DMS114 treated with DMSO at 0.1 percent for 48 hours (cell line): ENCODE data around the gene SOX4.

Experiments
- DNase-seq: peaks from one replicate; lab custom pipeline; 2025; ENCODE audit not compliant: unreplicated experiment; lab: John Stamatoyannopoulos, UW

The SOX4 gene

GRCh38 chr6:21612067-21612745 is 18.7 kb downstream of the SOX4 start:
- no peak for DNase-seq

GRCh38 chr6:21613809-21614208 is 20.3 kb downstream of the SOX4 start:
- no peak for DNase-seq

- DNase-seq: no peak
Observed at GRCh38 chr6:21614226-21614625, 20.7 kb downstream of the SOX4 start.

GRCh38 chr6:21615504-21615903 is 22.0 kb downstream of the SOX4 start:
- no peak for DNase-seq

GRCh38 chr6:21616005-21616404 is 22.5 kb downstream of the SOX4 start:
- no peak for DNase-seq

- no peak for DNase-seq
Observed at GRCh38 chr6:21625642-21626041, 32.1 kb downstream of the SOX4 start.

- DNase-seq: no peak
Observed at GRCh38 chr6:21626756-21627155, 33.2 kb downstream of the SOX4 start.

- no peak for DNase-seq
Observed at GRCh38 chr6:21628160-21628559, 34.6 kb downstream of the SOX4 start.

- DNase-seq: no peak
Observed at GRCh38 chr6:21633511-21634109, 40.1 kb downstream of the SOX4 start.

GRCh38 chr6:21634582-21634981 is 41.0 kb downstream of the SOX4 start:
- no peak for DNase-seq

GRCh38 chr6:21636876-21637275 is 43.3 kb downstream of the SOX4 start:
- no peak for DNase-seq

GRCh38 chr6:21639316-21639715 is 45.8 kb downstream of the SOX4 start:
- DNase-seq: no peak
